ENCODE measurements around the gene PLXDC2.

Gene PLXDC2

GRCh38 chr10:20234579-20234978 is 418.3 kb downstream of the PLXDC2 start:
- DNase-seq: no peak

GRCh38 chr10:20237091-20237570 is 420.9 kb downstream of the PLXDC2 start:
- DNase-seq: no peak

- no peak for DNase-seq
These were observed 421.4 kb downstream of the PLXDC2 start for GRCh38 chr10:20237586-20237985.

- DNase-seq: no peak
These were observed 424.4 kb downstream of the PLXDC2 start for GRCh38 chr10:20240643-20241042.

GRCh38 chr10:20247454-20247853 is 431.2 kb downstream of the PLXDC2 start:
- DNase-seq: no peak

GRCh38 chr10:20247891-20248708 is 431.9 kb downstream of the PLXDC2 start:
- DNase-seq: no peak

- DNase-seq: no peak
These were observed 437.8 kb downstream of the PLXDC2 start for GRCh38 chr10:20254078-20254477.

GRCh38 chr10:20254497-20254896 is 438.3 kb downstream of the PLXDC2 start:
- no peak for DNase-seq

GRCh38 chr10:20256969-20257368 is 440.7 kb downstream of the PLXDC2 start:
- no peak for DNase-seq

- DNase-seq: no peak
These were observed 441.2 kb downstream of the PLXDC2 start for GRCh38 chr10:20257422-20257821.

- DNase-seq: no peak
These were observed 448.9 kb downstream of the PLXDC2 start for GRCh38 chr10:20265146-20265545.

GRCh38 chr10:20267734-20268133 is 451.5 kb downstream of the PLXDC2 start:
- no peak for DNase-seq

- no peak for DNase-seq
These were observed 455.3 kb downstream of the PLXDC2 start for GRCh38 chr10:20271490-20271889.

GRCh38 chr10:20272608-20273007 is 456.4 kb downstream of the PLXDC2 start:
- no peak for DNase-seq

GRCh38 chr10:20274571-20274970 is 458.3 kb downstream of the PLXDC2 start:
- DNase-seq: no peak

- no peak for DNase-seq
These were observed 460.1 kb downstream of the PLXDC2 start for GRCh38 chr10:20276127-20276979.

- DNase-seq: no peak
These were observed 461.6 kb downstream of the PLXDC2 start for GRCh38 chr10:20277820-20278219.

- no peak for DNase-seq
These were observed 465.3 kb downstream of the PLXDC2 start for GRCh38 chr10:20281579-20281978.

GRCh38 chr10:20287586-20287985 is 471.4 kb downstream of the PLXDC2 start:
- no peak for DNase-seq

GRCh38 chr10:20288060-20288459 is 471.8 kb downstream of the PLXDC2 start:
- DNase-seq: no peak

- no peak for DNase-seq
These were observed 473.0 kb downstream of the PLXDC2 start for GRCh38 chr10:20289070-20289828.

- DNase-seq: no peak
These were observed 482.2 kb downstream of the PLXDC2 start for GRCh38 chr10:20298417-20298816.

Measured in activated CD4-positive, alpha-beta T cell treated with anti-CD3 and anti-CD28 coated beads, Interleukin-2, Interleukin-6, amounts not matched to agents 100 ng/mL and 50 ng/mL, durations not matched to agents 16 hours and 8 hours (primary cell).